Effector CD4-positive, alpha-beta T cell (primary cell): ENCODE data around the gene LSM14B.

Experiments used
- DNase-seq: peaks from one replicate; pipeline ENCODE4 v3.0.0-alpha.2; 2020

The LSM14B gene

GRCh38 chr20:62133051-62133845 is 11.0 kb downstream of the LSM14B start:
- DNase-seq: no peak

- DNase-seq: no peak
Observed at GRCh38 chr20:62133864-62134263, 11.6 kb downstream of the LSM14B start.

DNA sequence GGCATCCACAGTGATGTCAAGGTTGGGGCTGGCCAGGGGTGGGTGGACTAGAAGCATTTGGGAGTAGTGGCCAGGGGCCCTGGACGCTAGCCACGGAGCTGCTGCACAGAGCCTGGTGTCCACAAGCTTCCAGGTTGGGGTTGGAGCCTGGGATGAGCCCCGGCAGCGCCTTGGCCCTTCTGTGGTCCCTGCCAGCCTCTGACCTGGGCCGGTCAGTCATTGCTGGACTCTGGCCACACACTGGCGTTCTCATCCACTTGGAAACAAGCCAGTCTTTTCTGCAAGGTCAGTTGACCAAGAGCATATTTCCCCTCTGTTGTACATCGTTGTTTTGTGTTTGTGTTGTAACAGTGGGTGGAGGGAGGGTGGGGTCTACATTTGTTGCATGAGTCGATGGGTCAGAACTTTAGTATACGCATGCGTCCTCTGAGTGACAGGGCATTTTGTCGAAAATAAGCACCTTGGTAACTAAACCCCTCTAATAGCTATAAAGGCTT is 12.5 kb downstream of the LSM14B start:
- DNase-seq: no peak

GRCh38 chr20:62135573-62136266 is 13.4 kb downstream of the LSM14B start:
- DNase-seq: no peak

GRCh38 chr20:62136283-62137091 is 14.2 kb downstream of the LSM14B start:
- peak; percentile 67 for DNase-seq

DNA sequence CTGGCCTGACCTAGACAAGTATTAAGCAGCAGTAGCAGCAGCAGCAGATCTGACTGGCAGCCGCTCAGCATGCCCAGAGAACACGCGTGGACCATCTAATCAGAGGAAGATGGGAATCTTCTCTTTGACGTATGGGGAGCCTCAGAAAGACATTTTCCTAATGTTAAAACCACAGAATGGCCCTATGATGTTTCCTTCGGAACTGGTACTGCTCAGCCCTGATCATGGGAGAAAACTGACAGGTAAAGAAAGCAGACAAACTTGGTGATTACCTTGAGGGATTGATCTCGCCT is 14.8 kb downstream of the LSM14B start:
- no peak for DNase-seq

GRCh38 chr20:62137478-62138203 is 15.4 kb downstream of the LSM14B start:
- DNase-seq: no peak

DNA sequence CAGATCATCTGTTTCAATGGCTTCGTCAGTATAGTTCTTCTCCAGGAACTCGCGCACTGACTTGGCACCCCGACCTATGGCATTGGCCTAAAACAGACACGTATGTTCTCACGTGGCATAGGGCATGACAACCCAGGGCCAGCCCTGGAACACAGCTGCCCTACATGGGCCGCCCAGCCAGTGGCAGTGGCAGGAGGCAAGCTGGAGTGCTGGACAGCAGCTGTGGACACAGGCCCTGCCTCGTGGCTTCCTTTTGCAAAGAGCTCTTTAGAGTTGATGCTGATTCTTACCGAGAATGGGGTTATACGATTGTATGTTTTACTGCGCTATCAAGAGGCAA is 15.9 kb downstream of the LSM14B start:
- DNase-seq: no peak

DNA sequence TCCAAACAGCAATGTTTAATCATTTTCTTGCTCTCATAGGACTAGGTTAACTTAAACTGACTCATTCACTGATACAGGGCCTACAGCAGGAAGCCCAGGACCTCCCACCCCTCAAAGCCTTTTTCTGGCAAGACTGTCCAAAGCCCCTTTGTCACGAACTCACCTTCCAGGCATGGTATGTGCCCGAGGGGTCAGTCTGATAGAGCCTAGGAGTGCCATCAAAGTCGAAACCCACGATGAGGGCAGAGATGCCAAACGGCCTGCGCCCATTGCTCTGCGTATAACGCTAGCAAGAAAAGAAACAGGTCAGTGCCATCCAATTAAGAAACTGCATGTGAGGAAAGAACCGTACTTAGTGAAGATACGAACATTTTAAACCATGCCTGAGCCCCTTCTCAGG is 16.6 kb downstream of the LSM14B start:
- DNase-seq: no peak

GRCh38 chr20:62139636-62140035 is 17.4 kb downstream of the LSM14B start:
- no peak for DNase-seq

DNA sequence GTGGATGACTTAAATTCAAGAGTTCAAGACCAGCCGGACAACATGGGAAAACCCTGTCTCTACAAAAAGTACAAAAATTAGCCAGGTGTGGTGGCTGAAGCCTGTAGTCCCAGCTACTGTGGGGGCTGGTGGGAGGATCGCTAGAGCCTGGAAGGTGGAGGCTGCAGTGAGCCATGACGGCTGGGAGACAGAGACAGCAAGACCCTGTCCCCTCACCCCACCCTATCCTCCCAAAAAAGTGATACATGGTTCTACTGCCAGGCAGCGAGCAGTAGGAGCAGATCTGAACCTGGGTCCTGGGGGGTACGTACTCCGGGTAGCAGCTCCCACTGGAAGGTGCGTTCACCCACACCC is 18.7 kb downstream of the LSM14B start:
- no peak for DNase-seq

- no peak for DNase-seq
Observed at GRCh38 chr20:62141397-62142251, 19.3 kb downstream of the LSM14B start.

DNA sequence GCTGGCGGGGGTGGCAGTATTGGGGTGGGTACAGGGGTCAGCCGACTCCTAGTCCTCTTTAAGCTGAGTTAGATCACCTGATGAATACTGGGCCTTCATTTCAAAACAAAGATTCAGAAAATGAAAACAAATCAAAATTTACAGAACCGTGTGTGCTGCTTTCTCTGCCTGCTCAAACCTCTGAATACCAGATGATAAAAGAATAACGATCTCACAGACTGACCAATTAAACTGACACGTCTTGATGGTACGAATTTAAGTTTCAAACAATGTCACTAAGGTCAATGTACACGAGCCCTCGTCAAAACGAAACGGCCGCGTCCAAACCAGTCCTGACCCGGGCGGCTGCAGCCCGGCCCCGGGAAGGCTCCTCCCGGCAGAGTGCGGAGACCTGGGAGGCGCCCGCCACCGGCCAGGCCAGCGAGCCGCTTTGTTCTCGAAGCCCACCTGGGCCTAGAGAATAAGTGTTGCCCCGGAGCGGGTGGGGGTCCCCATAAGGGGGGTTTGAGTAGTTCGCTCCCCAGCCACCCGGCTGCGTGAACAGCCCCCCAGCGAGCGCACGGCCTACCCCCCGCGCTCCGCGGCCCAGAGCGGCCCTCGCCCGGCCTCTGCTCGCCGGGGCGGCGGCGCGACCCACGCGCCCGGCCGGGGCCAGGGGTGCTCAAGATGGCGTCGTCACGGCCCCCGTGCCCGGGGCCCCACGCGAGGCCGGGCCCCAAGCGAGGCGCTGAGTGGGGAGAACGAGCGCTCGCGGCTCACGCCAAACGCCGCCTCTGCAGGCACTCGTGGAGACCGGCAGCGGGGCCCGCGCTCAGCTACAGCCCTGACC is 20.2 kb downstream of the LSM14B start:
- no peak for DNase-seq

- DNase-seq: peak; percentile 78
Observed at GRCh38 chr20:62143081-62143956, 21.0 kb downstream of the LSM14B start, which contains the start of the genes PSMA7 and SS18L1. TSS of gene PSMA7 (minus strand) at chr20:62143394. CDS start at chr20:62143303, 91 bp downstream. TSS of gene SS18L1 (plus strand) at chr20:62143769. CDS start at chr20:62143821, 52 bp downstream.

- no peak for DNase-seq
Observed at GRCh38 chr20:62143957-62144825, 21.9 kb downstream of the LSM14B start.

DNA sequence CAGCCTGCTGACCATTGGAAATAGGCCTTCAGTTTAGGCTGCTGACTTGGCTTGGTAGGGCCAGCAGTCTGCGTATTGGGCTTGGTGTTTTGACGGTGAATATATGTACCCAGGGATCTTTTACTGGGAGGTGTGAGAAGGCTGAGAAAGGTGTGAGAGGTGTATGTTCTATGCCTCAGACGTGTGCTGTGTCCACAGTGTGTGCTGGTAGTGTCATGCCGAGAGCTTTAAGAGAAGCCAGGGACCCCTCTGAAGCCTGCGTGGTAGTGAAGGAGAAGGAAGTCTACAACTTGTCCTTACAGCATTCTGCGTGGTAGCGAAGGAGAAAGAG is 23.4 kb downstream of the LSM14B start:
- DNase-seq: no peak

- DNase-seq: no peak
Observed at GRCh38 chr20:62146019-62146755, 23.9 kb downstream of the LSM14B start.

GRCh38 chr20:62147125-62147524 is 24.9 kb downstream of the LSM14B start:
- no peak for DNase-seq
